Uterus (tissue), 2 donors: Measurements from ENCODE around the gene CABCOCO1.

Source experiments
- POLR2A ChIP-seq, 2 donors: fragments of 450-650 bp; IDR thresholded peaks; one replicate each; pipeline ENCODE4 v1.6.1; 2016; ENCODE audit warnings: antibody characterized with exemption in 2 of 2, mild to moderate bottlenecking in 1 of 2, moderate library complexity in 1 of 2
- TF ChIP-seq, protein P1 (sequence below), 4 experiments: fragments of 200-600 bp in 2 of 4; fragments of 450-650 bp in 2 of 4; sonication (generic) in 2 of 4; IDR thresholded peaks; one replicate each; pipeline ENCODE4 v1.5.1; 2016 to 2019; ENCODE audit warnings: antibody characterized with exemption in 4 of 4, mild to moderate bottlenecking in 2 of 4, moderate library complexity in 1 of 4

GRCh38 chr10:61721431-61721830, 58.7 kb downstream of the CABCOCO1 start:
- no peak for TF ChIP-seq POLR2A (IDR thresholded peaks at IDR 0.05)
- TF ChIP-seq, protein P1, sequence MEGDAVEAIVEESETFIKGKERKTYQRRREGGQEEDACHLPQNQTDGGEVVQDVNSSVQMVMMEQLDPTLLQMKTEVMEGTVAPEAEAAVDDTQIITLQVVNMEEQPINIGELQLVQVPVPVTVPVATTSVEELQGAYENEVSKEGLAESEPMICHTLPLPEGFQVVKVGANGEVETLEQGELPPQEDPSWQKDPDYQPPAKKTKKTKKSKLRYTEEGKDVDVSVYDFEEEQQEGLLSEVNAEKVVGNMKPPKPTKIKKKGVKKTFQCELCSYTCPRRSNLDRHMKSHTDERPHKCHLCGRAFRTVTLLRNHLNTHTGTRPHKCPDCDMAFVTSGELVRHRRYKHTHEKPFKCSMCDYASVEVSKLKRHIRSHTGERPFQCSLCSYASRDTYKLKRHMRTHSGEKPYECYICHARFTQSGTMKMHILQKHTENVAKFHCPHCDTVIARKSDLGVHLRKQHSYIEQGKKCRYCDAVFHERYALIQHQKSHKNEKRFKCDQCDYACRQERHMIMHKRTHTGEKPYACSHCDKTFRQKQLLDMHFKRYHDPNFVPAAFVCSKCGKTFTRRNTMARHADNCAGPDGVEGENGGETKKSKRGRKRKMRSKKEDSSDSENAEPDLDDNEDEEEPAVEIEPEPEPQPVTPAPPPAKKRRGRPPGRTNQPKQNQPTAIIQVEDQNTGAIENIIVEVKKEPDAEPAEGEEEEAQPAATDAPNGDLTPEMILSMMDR (IDR thresholded peaks at IDR 0.05) = no peak
